HCT116 (cell line): ENCODE data around the gene ABTB2.

ENCODE experiments used
- CEBPB ChIP-seq: IDR thresholded peaks from 2 replicates; pipeline ENCODE4 v1.6.1; 2012; ENCODE audit warnings: low read depth
- EGR1 ChIP-seq: IDR thresholded peaks from 2 replicates; pipeline ENCODE4 v1.6.1; 2012; ENCODE audit warnings: low read depth
- EZH2 ChIP-seq: fragments of 200-600 bp; sonication (generic); IDR thresholded peaks from 2 replicates; pipeline ENCODE4 v1.6.1; 2017; ENCODE audit warnings: antibody characterized with exemption, mixed run types
- JUND ChIP-seq: IDR thresholded peaks from 2 replicates; pipeline ENCODE4 v1.6.1; 2012
- POLR2A ChIP-seq: IDR thresholded peaks from 2 replicates; pipeline ENCODE4 v1.7.0; 2011; ENCODE audit warnings: borderline replicate concordance; ENCODE audit not compliant: insufficient read depth, insufficient read length; ENCODE audit errors: extremely low read depth
- SIN3A ChIP-seq: IDR thresholded peaks from 2 replicates; pipeline ENCODE4 v1.6.1; 2012; ENCODE audit warnings: low read depth
- TCF7L2 ChIP-seq: IDR thresholded peaks from 2 replicates; pipeline ENCODE4 v1.7.0; 2011; ENCODE audit warnings: borderline replicate concordance, inconsistent platforms; ENCODE audit not compliant: insufficient read depth, insufficient read length; ENCODE audit errors: extremely low read depth
- TF ChIP-seq, protein P1 (sequence below), 3 experiments: fragments of 200-600 bp in 1 of 3; sonication (generic) in 1 of 3; IDR thresholded peaks in 2 of 3; conservative IDR thresholded peaks in 1 of 3; 2 replicates each; pipeline ENCODE4 v1.5.1; 2012 to 2017; ENCODE audit warnings: low read depth in 2 of 3, low read length in 2 of 3, antibody characterized with exemption in 1 of 3, borderline replicate concordance in 1 of 3, control low read depth in 1 of 3, mild to moderate bottlenecking in 1 of 3, mixed read lengths in 1 of 3, mixed run types in 1 of 3, moderate library complexity in 1 of 3; ENCODE audit not compliant: insufficient read depth in 1 of 3
- TF ChIP-seq, protein P2 (sequence below): IDR thresholded peaks from 2 replicates; pipeline ENCODE4 v1.6.1; 2012

DNA sequence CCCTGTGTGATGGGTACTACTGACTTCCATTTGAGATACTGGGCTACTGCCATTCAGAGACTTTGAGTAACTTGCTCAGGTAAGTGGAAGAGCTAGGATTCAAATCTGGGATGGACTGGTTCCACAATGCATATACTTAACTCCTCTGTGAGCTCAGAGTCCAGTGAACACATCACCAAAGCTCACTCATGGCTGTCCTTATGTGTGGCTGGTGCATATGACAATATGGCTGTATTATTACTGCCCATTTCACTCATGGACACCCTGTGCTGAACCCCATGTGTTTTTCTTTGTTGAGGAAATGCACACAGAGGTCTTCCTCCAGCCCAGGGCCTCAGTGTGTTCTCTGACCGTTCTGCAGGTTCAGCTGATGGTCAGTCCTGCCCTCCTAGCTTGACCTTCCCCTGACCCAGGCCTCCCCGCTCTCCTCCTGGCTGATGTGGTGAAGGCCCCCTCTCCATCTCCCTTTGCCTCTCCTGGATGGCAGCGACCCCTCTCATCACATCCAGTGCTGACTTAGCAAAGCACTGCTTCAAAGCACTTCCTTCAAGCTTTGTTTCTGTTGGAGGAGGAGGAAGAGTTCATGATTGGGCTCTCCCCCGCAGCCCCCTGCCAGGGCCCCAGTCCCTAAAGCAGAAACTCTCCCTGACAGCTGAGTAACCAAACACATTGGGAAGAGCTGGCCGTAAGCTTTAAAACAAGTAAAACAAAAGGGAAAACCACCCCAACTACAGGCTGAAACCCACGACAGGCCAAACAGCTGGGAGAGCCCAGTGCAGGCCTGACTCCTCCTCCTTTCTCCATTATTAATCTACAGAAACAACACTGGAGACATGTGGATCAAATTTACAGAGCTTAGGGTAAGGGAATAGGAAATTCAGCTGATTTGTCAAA is 151.2 kb downstream of the ABTB2 start:
- TF ChIP-seq EZH2: no peak
- TF ChIP-seq, protein P1, sequence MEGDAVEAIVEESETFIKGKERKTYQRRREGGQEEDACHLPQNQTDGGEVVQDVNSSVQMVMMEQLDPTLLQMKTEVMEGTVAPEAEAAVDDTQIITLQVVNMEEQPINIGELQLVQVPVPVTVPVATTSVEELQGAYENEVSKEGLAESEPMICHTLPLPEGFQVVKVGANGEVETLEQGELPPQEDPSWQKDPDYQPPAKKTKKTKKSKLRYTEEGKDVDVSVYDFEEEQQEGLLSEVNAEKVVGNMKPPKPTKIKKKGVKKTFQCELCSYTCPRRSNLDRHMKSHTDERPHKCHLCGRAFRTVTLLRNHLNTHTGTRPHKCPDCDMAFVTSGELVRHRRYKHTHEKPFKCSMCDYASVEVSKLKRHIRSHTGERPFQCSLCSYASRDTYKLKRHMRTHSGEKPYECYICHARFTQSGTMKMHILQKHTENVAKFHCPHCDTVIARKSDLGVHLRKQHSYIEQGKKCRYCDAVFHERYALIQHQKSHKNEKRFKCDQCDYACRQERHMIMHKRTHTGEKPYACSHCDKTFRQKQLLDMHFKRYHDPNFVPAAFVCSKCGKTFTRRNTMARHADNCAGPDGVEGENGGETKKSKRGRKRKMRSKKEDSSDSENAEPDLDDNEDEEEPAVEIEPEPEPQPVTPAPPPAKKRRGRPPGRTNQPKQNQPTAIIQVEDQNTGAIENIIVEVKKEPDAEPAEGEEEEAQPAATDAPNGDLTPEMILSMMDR (IDR thresholded peaks at IDR 0.05 in 2 of 3, conservative IDR thresholded peaks at IDR 0.05 in 1 of 3; ENCODE audit: borderline replicate concordance in 1 of 3, insufficient read depth in 1 of 3, low read depth in 2 of 3, low read length in 2 of 3): no peak
- no peak for TF ChIP-seq TCF7L2
- TF ChIP-seq, protein P2, sequence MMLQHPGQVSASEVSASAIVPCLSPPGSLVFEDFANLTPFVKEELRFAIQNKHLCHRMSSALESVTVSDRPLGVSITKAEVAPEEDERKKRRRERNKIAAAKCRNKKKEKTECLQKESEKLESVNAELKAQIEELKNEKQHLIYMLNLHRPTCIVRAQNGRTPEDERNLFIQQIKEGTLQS: no peak
- TF ChIP-seq POLR2A: no peak
- no peak for TF ChIP-seq SIN3A
- TF ChIP-seq CEBPB: no peak
- no peak for TF ChIP-seq EGR1
- no peak for TF ChIP-seq JUND
